Hindlimb muscle (tissue), 1 donor: ENCODE data around the gene TRIM61. TPM values are rescaled to one million over a fixed set of nuclear protein-coding genes. Genes with fewer than 3 reads are reported as not detected.

ENCODE experiments used
- polyA plus RNA-seq: library from polyadenylated mRNA; unstranded; fragments of 120-200 nt; gene quantifications from one replicate; pipeline ENCODE4 v1.2.1, GENCODE V29; 2013; ENCODE audit not compliant: insufficient read length

TRIM61 gene
- polyA plus RNA-seq, 1 donor = 3.1 TPM

Other genes with a start within 250 kb of the TRIM61 start
- gene SMIM31, start 223.5 kb downstream of the TRIM61 start, polyA plus RNA-seq = not detected
- not detected for gene APELA, start 100.5 kb downstream of the TRIM61 start, polyA plus RNA-seq
- gene TRIM60, start 54.3 kb upstream of the TRIM61 start, polyA plus RNA-seq = not detected
- 0.10 TPM for gene TRIM75, start 76.2 kb upstream of the TRIM61 start, polyA plus RNA-seq
- gene TMEM192, start 135.2 kb upstream of the TRIM61 start, polyA plus RNA-seq = 14.4 TPM
- gene KLHL2, start 229.9 kb upstream of the TRIM61 start, polyA plus RNA-seq = 6.6 TPM